K562 (cell line): ENCODE data around the gene EIF5A2. TPM values are rescaled to one million over a fixed set of nuclear protein-coding genes. Genes with fewer than 3 reads are reported as not detected.

Experiments used
- E2F8 ChIP-seq: fragments of 450-650 bp; IDR thresholded peaks from 2 replicates; pipeline ENCODE4 v1.7.1; 2018; ENCODE audit warnings: mild to moderate bottlenecking, low read depth; ENCODE audit not compliant: partially characterized antibody
- MGA ChIP-seq: fragments of 450-650 bp; IDR thresholded peaks from 2 replicates; pipeline ENCODE4 v1.6.1; 2016; ENCODE audit warnings: mild to moderate bottlenecking, moderate library complexity
- SIN3A ChIP-seq, 2 experiments: fragments of 150-350 bp in 1 of 2; IDR thresholded peaks; 2 replicates each; pipeline ENCODE4 v1.6.1; 2011 to 2016; ENCODE audit warnings: borderline replicate concordance in 2 of 2, low read depth in 2 of 2, low read length in 2 of 2, mild to moderate bottlenecking in 2 of 2, moderate library complexity in 2 of 2; ENCODE audit not compliant: control insufficient read depth in 1 of 2
- SPI1 ChIP-seq: IDR thresholded peaks from 2 replicates; pipeline ENCODE4 v1.6.1; 2011; ENCODE audit warnings: low read depth, low read length, control low read depth, borderline replicate concordance
- polyA plus RNA-seq, 8 experiments: library from polyadenylated mRNA; depleted of rRNA in 4 of 8; stranded (reverse) in 5 of 8; unstranded in 3 of 8; fragments of >200 nt; fragmentation: Nextera tagmentation in 2 of 8; fragmentation: Illumina TruSeq in 1 of 8; extraction: Ambion mirVana in 2 of 8; extraction: Trizol in 1 of 8; gene quantifications; 2 replicates each; pipeline versions ENCODE4 v1.2.1 to v1.2.3, GENCODE V29; 2011 to 2014; ENCODE audit warnings: inconsistent platforms in 1 of 8, missing spikeins in 1 of 8
- total RNA-seq, 7 experiments: library from RNA; depleted of rRNA in 6 of 7; stranded (reverse); fragments of >200 nt in 6 of 7; fragmentation: Illumina TruSeq in 2 of 7; extraction: Trizol in 2 of 7; gene quantifications; 2 replicates each; pipeline versions ENCODE4 v1.2.1 to v1.2.3, GENCODE V29; 2011 to 2021; ENCODE audit warnings: low replicate concordance in 1 of 7

EIF5A2 gene
- total and polyA plus RNA-seq, 9 of the 15 experiments (the other 6 are each of a cell fraction or from before 2014, with no cell fraction given): 3.9 to 18.3 (median 15.9) TPM

- peak; percentile 73; the same call in 1 of the 2 replicates for TF ChIP-seq MGA
- peak; percentile 84 for TF ChIP-seq SPI1
- peak in 1 of 2 experiments; percentile 83; a peak in 3 of 4 replicates for TF ChIP-seq SIN3A (IDR thresholded peaks at IDR 0.05; ENCODE audit: borderline replicate concordance in 2 of 2, control insufficient read depth in 1 of 2, low read depth in 2 of 2, low read length in 2 of 2)
- TF ChIP-seq E2F8: peak; percentile 41
Observed at GRCh38 chr3:170869645-170870593, 38.5 kb downstream of the EIF5A2 start, which contains the start of gene RPL22L1 (continued).
